Measurements from ENCODE around the gene HOXA9. TPM values are rescaled to one million over a fixed set of nuclear protein-coding genes. Genes with fewer than 3 reads are reported as not detected.

The HOXA9 gene
- total RNA-seq, 1 donor from 2014 or later, result not detected

DNA sequence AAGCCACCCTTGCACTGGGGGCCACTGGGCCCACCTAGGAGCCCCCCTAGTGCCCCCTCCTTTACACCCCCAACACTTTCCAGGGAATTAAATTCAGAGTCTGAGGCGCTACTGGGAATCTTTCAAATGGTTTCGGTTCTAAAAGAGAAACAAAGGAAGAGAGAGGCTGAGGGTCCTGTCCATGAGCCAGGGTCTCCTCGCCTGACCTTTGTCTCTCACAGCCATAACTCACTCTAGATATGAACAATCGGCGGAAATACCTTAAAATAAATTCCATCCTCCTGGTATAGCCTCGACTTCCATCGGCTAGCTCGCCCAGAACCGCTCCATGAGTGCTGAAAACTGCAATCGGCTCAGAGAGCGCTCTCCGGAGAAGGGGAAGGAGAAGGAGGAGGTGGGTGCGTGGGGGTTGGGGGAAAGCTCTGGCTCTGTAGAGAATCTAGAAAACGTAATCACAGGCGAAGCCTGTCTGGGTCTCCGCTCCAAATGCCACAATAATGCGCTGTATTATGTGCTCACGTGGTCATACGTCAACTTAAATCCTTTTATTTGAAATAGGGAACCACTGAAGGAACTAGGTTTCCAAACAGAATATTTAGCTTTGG, 47.3 kb downstream of the HOXA9 start:
- intact Hi-C loops (cut with micrococcal nuclease), result no loop called here
- H3K27me3 Mint-ChIP-seq (ENCODE audit: low read depth), result peaks cover 3% of the 10 kb centered on the region
- no peaks in the 10 kb centered on the region for H3K4me1 Mint-ChIP-seq (ENCODE audit: low read depth)
- no peak overlapping the region for H3K27ac Mint-ChIP-seq
- DNase-seq (ENCODE audit: low spot score), result no peak
- no peaks in the 10 kb centered on the region for H3K9me3 Mint-ChIP-seq
- no peaks in the 10 kb centered on the region for H3K36me3 Mint-ChIP-seq (ENCODE audit: low read depth)
- H3K4me3 Mint-ChIP-seq (ENCODE audit: low read depth), result no peak overlapping the region

DNA sequence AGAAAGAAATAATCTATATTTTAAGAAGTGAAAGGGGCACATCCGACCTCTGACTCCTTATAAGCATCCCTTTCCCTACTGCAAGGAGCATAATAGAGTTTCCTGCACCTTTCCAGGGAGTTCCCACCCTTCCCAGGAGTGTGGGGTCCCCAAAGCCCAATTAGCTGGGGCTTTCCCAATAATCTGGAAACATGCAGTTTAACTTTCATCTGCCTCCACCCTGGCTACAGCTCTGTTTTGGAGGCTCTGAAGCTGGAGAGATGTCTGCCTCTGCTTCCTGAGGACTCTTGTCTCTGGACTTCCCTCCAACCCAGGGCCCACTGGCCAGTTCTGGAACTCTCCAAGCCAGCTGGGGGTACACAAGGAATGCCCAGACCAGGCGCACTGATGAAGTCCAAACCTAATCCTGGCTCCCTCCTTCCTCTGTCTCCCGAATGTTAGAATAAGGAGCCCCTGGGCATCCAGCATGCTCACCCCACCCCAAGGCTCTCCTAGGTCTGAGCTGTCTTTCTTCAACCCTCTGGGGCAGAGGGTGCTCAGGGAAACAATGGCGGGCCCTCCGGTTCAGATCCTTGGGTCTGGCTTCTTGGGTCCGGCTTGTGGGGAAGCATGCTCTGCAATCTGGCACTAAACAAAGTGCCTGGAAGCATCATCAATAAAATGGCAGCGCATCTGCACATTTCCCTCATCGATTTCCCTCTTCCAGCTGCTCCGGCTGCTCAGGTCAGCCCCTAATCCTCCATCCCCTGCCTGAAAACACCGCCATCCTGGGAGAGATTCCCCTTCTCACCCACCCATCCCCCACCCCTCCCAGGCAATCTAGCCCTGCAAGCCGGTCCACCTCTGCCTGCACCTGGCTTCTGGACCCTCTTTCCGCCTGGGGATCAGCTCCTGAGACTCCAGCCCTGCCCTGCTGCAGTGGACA, 48.1 kb downstream of the HOXA9 start:
- no peaks in the 10 kb centered on the region for H3K4me1 Mint-ChIP-seq (ENCODE audit: low read depth)

GRCh38 chr7:27116031-27116961, 49.0 kb downstream of the HOXA9 start:
- intact Hi-C loops (cut with micrococcal nuclease), result no loop called here
- Mint-ChIP-seq H3K4me1 (ENCODE audit: low read depth) (no peaks in the 10 kb centered on the region), H3K27me3 (ENCODE audit: low read depth) (peaks cover 3% of the 10 kb centered on the region), H3K4me3 (ENCODE audit: low read depth) (no peak overlapping the region), H3K36me3 (ENCODE audit: low read depth) (no peaks in the 10 kb centered on the region), H3K27ac (no peak overlapping the region), H3K9me3 (no peaks in the 10 kb centered on the region)
- no peak for DNase-seq (ENCODE audit: low spot score)

More for the DNA sequence above, 48.1 kb downstream of the HOXA9 start:
- intact Hi-C loops (cut with micrococcal nuclease), result no loop called here
- Mint-ChIP-seq H3K27ac (no peak overlapping the region), H3K9me3 (no peaks in the 10 kb centered on the region), H3K36me3 (ENCODE audit: low read depth) (no peaks in the 10 kb centered on the region), H3K27me3 (ENCODE audit: low read depth) (peaks cover 3% of the 10 kb centered on the region), H3K4me3 (ENCODE audit: low read depth) (no peak overlapping the region)
- no peak for DNase-seq (ENCODE audit: low spot score)

GRCh38 chr7:27115221-27116026, 49.9 kb downstream of the HOXA9 start:
- no peak overlapping the region for H3K4me3 Mint-ChIP-seq (ENCODE audit: low read depth)
- H3K9me3 Mint-ChIP-seq, result no peaks in the 10 kb centered on the region
- no peaks in the 10 kb centered on the region for H3K4me1 Mint-ChIP-seq (ENCODE audit: low read depth)
- H3K36me3 Mint-ChIP-seq (ENCODE audit: low read depth), result no peaks in the 10 kb centered on the region
- H3K27me3 Mint-ChIP-seq (ENCODE audit: low read depth), result peaks cover 3% of the 10 kb centered on the region
- no peak overlapping the region for H3K27ac Mint-ChIP-seq
- no peak for DNase-seq (ENCODE audit: low spot score)
- intact Hi-C loops (cut with micrococcal nuclease), result no loop called here

- Mint-ChIP-seq H3K4me3 (ENCODE audit: low read depth) (no peak overlapping the region), H3K36me3 (ENCODE audit: low read depth) (no peaks in the 10 kb centered on the region), H3K9me3 (no peaks in the 10 kb centered on the region), H3K4me1 (ENCODE audit: low read depth) (no peaks in the 10 kb centered on the region), H3K27ac (no peak overlapping the region), H3K27me3 (ENCODE audit: low read depth) (peaks cover 3% of the 10 kb centered on the region)
- no peak for DNase-seq (ENCODE audit: low spot score)
- intact Hi-C loops (cut with micrococcal nuclease), result no loop called here
Observed at GRCh38 chr7:27114881-27115220, 50.5 kb downstream of the HOXA9 start.

DNA sequence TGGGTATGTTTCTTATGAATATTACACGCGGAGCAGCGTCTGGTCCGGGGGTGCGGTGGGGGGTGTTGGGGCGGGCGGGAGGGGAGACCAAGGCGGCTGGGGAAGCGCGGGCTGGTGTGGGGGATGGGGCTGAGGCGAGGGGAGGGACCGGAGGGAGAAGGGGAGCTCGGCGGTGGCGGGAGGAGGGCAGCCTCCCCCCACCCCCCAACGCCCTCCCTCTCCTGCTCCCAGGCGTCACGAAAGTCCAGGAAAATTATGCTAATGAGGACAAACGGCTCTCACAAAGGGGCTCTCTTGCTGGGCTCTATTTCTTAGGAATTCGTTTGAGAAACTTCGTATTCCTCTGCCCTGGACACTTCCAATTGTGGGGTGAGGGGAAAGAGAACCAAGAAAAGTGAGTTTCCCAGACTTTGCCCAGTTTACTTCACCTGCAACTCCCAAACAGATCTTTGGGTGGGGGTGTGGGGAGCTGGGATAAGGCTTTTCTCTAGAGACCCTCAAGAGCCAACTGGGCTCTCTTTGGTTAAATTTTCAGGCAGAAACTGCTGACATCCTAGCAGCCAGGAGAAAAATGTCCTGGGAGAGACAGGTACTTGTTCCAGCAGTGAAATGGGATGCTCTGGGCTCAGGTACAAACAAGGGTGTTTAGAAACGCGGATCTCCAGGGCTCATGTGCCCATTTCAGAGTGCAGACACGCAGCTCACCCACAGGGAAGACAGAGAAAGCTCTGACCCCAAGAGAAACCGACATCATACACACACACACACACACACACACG, 51.2 kb downstream of the HOXA9 start:
- intact Hi-C loops (cut with micrococcal nuclease), result no loop called here
- no peaks in the 10 kb centered on the region for H3K36me3 Mint-ChIP-seq (ENCODE audit: low read depth)
- no peak for DNase-seq (ENCODE audit: low spot score)
- H3K4me3 Mint-ChIP-seq (ENCODE audit: low read depth), result no peak overlapping the region
- H3K27ac Mint-ChIP-seq, result no peak overlapping the region
- H3K4me1 Mint-ChIP-seq (ENCODE audit: low read depth), result no peaks in the 10 kb centered on the region
- H3K27me3 Mint-ChIP-seq (ENCODE audit: low read depth), result peaks cover 2% of the 10 kb centered on the region
- H3K9me3 Mint-ChIP-seq, result no peaks in the 10 kb centered on the region

GRCh38 chr7:27112955-27113949, 52.1 kb downstream of the HOXA9 start:
- DNase-seq (ENCODE audit: low spot score), result no peak
- Mint-ChIP-seq H3K27ac (no peak overlapping the region), H3K36me3 (ENCODE audit: low read depth) (no peaks in the 10 kb centered on the region), H3K9me3 (no peaks in the 10 kb centered on the region), H3K4me3 (ENCODE audit: low read depth) (no peak overlapping the region), H3K4me1 (ENCODE audit: low read depth) (no peaks in the 10 kb centered on the region), H3K27me3 (ENCODE audit: low read depth) (no peaks in the 10 kb centered on the region)
- intact Hi-C loops (cut with micrococcal nuclease), result no loop called here

Other genes starting within 250 kb of the HOXA9 start
- 0.11 and 0.16 TPM in 2 replicates for gene HOXA1, start 69.5 kb downstream of the HOXA9 start, total RNA-seq
- not detected in 2 replicates for gene HOXA2, start 62.9 kb downstream of the HOXA9 start, total RNA-seq
- not detected in 2 replicates for gene HOXA4, start 34.8 kb downstream of the HOXA9 start, total RNA-seq
- gene HOXA5, start 21.9 kb downstream of the HOXA9 start, total RNA-seq, result not detected in 2 replicates
- gene HOXA6, start 17.8 kb downstream of the HOXA9 start, total RNA-seq, result not detected in 2 replicates
- gene HOXA3, start 13.0 kb downstream of the HOXA9 start, total RNA-seq, result not detected in 2 replicates
- not detected in 2 replicates for gene HOXA7, start 8.9 kb downstream of the HOXA9 start, total RNA-seq
- not detected in 2 replicates for gene HOXA10, start 8.8 kb upstream of the HOXA9 start, total RNA-seq
- gene HOXA11, start 19.7 kb upstream of the HOXA9 start, total RNA-seq, result not detected in 2 replicates
- not detected in 2 replicates for gene HOXA13, start 34.6 kb upstream of the HOXA9 start, total RNA-seq
- not detected in 2 replicates for gene EVX1, start 77.3 kb upstream of the HOXA9 start, total RNA-seq

Data from activated T-helper 2 cell treated with anti-CD3 and anti-CD28 coated beads, Interferon-gamma antibody, Interleukin-2, Interleukin-4, amounts not matched to agents 10 μg/mL and 5 μg/mL and 100 μg/mL, durations not matched to agents 14 hours and 24 hours and 36 hours (primary cell).